HG03045 (cell line): ENCODE results near the gene ALLC.
"Not testable (repeated sequence)": the region's sequence is repeated elsewhere in the genome, so short reads cannot be mapped to it uniquely, and the experiment has no call there.

Source experiments
- ATAC-seq: cut with Tn5 transposase; IDR thresholded peaks from one replicate; pipeline ENCODE4 v1.9.1; 2021; ENCODE audit warnings: mild to moderate bottlenecking, moderate library complexity; ENCODE audit not compliant: unreplicated experiment

ALLC gene

DNA sequence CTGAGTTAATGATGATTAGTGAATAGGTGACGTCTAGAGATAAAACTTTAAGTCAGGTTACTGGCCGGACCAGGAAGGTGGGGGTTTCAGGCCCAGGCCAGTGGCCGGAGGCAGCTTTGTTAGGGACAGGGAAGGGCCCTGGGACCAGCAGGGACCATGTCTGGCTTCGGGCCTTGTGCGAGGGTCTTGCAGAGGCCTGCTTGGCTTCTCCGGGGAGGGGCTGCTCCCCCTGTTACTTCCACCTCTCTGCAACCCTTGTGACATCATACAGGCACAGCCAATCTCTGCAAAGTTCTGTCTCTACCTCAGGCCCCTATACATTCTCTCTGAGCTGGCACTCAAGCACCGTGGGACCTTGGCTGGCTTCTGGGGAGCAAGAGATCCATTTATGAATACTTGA, at the start of gene ALLC:
ALLC (plus strand) TSS at position 320 of the 400 bp plus-strand sequence. CDS start 12,958 bp downstream, outside the sequence.
- ATAC-seq = no peak

DNA sequence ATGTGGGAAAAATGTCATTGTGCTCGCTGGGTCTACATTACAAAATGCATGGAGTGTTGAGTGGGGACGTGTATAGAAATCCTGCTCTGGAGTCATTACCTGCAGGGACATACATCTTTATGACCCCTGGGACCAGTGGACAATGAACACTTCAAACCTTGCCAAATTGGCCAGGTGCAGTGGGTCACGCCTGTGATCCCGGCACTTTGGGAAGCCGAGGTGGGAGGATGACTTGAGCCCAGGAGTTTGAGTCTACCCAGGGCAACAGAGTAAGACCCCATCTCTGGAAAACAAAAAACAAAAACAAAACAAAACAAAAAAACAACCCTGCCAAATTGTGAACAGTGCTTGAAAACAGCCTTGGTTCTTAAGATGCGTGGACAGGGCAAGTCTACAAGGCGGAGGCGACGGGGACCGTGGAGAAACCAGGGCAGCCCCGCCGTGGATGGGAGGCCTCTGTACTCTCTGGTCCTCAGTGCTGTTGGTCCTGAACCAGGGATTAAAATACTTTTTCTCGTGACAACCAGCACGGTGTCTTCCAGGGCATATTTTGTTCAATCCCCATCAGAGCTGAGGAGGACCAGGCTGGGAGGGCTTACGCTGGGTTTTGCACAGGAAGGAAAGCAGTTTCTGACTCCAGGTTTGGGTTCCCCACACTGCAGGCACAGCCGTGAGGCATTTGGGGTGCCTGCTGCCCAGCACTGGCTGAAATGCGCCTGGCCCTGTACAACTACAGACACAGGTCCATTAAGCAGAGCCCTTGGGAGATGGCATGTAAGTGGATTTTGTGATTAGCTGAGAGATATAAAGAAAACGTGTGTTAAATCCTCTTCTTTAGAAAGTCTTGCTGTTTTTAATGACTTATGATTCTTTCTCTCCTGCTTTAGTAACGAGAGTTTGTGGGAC, 49.4 kb upstream of the ALLC start:
- no peak for ATAC-seq

DNA sequence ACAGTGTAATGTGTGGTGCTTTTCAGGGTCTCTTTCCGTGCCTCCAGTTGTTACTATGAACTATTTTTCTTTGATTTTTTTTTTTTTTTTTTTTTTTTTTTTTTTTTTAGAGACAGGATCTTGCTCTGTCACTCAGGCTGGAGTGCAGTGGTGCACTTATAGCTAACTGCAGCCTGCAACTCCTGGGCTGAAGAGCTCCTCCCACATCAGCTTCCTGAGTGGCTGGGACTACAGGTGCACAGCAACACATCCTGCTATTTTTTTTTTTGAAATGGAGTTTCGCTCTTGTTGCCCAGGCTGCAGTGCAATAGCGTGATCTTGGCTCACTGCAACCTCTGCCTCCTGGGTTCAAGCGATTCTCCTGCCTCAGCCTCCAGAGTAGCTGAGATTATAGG, 48.7 kb upstream of the ALLC start:
- not testable (repeated sequence) for ATAC-seq

- ATAC-seq = no peak
These were observed 47.6 kb upstream of the ALLC start for GRCh38 chr2:3610415-3610814.

DNA sequence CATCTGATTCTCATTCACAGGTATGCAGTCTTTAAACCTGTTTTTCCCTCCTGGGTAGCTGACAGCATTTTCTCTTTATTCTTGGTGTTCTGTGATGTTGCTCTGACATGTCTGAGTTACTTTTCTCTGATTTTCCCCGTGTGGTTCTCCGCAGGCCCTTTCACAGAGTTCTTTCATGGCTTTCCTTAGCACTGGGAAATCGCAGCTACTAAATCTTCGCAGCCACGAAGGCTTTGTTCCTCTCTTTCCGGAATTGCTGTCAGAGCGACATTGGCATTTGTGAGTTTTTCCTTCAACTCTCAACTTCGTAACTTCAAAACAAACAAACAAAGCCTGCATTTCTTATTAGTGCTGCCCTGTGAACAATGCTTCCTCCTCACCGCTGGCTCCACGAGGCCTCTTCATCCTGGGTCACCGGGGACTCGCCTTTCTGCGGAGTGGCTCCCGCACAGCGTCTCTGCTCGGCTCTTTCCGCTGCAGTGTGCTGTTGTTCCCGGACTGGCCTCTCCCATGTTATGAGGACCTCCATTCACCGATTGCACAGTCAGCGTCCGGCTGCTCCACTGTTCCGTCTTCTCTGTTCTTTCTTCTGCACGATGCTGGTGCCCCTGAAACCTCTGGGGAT, 47.0 kb upstream of the ALLC start:
- ATAC-seq = no peak

GRCh38 chr2:3611589-3611988, 46.4 kb upstream of the ALLC start:
- ATAC-seq = no peak

GRCh38 chr2:3612639-3613523, 45.1 kb upstream of the ALLC start:
- no peak for ATAC-seq

GRCh38 chr2:3613524-3613905, 44.5 kb upstream of the ALLC start:
- ATAC-seq = no peak

DNA sequence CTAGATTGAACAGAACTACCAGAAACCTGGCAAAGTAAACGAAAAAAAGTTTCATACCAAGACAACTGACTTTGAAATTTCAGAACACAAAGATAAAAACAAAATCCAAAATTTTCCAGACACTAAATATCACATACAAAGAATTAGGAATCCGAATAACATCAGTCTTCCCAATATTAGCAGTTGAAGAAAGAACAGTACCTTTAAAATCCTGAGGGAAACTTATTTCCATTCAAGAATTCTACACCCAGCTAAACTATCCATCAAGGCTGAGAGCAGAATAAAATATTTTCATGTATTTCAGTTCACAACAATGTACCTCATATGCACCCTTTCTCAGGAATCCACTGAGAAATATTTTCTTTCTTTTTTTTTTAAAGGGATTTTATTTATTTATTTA, 43.3 kb upstream of the ALLC start:
- ATAC-seq = not testable (repeated sequence)

- ATAC-seq = not testable (repeated sequence)
These were observed 42.3 kb upstream of the ALLC start for GRCh38 chr2:3615541-3616200.

- ATAC-seq = not testable (repeated sequence)
These were observed 41.4 kb upstream of the ALLC start for GRCh38 chr2:3616435-3617197.

GRCh38 chr2:3617198-3617890, 40.7 kb upstream of the ALLC start:
- no peak for ATAC-seq

DNA sequence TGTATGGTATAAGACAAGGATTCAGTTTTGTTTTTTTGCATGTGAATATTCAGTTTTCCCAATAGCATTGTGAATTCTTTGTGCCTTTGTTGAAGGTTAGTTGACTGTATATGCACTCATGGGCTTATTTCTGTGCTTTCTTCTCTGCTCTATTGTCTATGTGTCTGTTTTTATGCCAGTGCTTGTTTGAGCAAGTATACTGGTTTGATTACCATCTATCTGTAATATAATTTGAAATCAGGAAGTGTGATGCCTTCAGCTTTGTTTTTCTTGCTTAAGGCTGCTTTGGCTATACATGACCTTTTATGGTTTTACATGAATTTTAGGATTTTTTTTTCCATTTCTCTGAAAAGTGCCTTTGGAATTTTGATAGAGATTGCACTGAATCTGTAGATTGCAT, 39.6 kb upstream of the ALLC start:
- ATAC-seq = no peak

DNA sequence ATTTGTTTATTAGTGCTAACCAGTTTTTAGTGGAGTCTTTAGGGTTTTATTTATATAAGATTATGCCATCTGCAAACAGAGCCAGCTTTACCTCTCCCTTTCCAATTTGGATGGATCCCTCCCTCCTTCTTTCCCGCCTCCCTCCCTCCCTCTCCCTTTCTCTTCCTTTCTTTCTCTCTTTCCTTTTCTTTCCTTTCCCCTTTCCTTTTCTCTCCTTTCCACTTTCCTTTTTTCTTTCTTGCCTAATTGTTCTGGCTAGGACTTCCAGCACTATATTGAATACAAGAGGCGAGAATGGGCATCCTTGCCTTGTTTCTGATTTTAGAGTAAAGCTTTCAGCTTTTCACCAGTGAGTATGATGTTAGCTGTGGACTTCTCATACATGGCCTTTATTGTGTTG, 39.0 kb upstream of the ALLC start:
- no peak for ATAC-seq

DNA sequence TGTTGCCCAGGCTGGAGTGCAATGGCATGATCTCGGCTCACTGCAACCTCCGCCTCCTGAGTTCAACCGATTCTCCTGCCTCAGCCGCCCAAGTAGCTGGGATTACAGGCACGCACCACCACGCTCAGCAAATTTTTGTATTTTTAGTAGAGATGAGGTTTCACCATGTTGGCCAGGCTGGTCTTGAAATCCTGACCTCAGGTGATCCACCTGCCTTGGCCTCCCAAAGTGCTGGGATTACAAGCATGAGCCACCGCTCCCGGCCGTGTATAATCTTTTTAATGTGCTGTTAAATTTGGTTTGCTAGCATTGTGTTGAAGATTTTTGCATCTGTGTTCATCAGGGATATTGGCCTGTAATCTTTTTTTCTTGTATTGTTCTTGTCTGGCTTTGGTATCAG, 38.3 kb upstream of the ALLC start:
- ATAC-seq = not testable (repeated sequence)

- ATAC-seq = no peak
These were observed 37.2 kb upstream of the ALLC start for GRCh38 chr2:3620834-3621233.

GRCh38 chr2:3622967-3623366, 35.0 kb upstream of the ALLC start:
- ATAC-seq = no peak

DNA sequence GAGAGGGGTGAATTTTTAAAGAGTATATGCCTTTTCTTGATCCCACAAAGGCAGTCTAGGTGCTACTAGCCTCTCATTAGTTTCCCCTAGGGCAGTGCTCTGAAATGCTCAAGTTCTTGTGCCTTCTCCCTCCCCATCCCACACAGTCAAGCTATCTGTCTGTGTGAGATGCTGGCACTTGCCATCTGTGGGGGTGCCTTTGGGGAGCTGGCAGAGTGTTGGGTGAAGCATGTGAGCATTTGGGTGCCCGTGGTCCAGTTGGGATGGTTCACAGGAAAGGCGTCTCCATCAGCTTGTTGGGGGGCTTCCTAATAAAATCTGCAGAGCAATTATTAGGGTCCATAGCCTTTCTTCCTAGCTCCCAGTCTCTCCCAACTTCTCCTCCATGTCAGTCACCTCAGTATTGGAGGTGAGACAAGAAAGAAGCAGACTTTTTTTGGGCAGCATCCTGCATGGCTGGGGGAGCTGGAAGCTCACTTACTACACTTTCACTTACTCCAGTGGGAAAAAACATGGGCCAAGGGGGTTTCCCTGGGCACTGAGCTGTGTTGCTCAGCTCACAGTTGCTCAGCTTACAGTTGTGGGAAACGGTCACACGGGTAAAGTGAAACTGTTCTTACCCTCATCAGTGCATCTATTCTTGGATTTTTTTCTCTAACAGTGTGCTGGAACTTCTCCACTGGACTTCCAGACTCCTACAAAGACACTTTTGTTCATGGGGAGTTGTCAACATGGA, 33.8 kb upstream of the ALLC start:
- ATAC-seq = peak; percentile 72

DNA sequence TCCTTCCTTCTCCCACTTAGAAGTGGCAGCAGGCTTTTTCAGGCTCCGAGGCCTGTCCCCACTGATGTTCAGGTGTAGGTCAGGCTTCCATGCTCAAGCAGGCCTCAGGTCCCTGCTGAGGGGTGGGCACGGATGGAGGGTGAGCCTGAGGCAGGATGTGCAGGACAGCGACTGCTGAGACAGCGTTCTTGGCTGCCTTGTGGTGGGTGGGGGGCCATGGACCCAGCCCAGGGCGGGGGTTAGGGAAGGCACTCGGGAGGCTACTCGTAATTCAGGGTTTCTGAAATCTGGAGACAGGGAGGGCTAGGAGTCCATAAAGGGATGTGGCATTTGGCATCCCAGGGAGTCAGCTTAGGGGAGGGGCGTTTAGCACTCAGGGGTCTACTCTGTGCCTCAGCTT, 32.8 kb upstream of the ALLC start:
- ATAC-seq = no peak
